22Rv1 (cell line): Measurements from ENCODE around the gene HACD1.
"Not testable (repeated sequence)": the region's sequence is repeated elsewhere in the genome, so short reads cannot be mapped to it uniquely, and the experiment has no call there.

Source experiments
- CTCF ChIP-seq: fragments of 450-650 bp; IDR thresholded peaks from 2 replicates; pipeline ENCODE4 v1.5.1; 2017; ENCODE audit warnings: mild to moderate bottlenecking
- ZFX ChIP-seq: fragments of 450-650 bp; IDR thresholded peaks from 2 replicates; pipeline ENCODE4 v1.6.1; 2017; ENCODE audit warnings: antibody characterized with exemption, borderline replicate concordance

- TF ChIP-seq CTCF, ZFX: not testable (repeated sequence)
Measured at GRCh38 chr10:17587321-17587720, 29.9 kb downstream of the HACD1 start.
